GM19452 (cell line): ENCODE measurements around the gene AGXT2.

Source experiments
- ATAC-seq: cut with Tn5 transposase; IDR thresholded peaks from one replicate; pipeline ENCODE4 v1.9.1; 2021; ENCODE audit not compliant: unreplicated experiment

Gene AGXT2, protein sequence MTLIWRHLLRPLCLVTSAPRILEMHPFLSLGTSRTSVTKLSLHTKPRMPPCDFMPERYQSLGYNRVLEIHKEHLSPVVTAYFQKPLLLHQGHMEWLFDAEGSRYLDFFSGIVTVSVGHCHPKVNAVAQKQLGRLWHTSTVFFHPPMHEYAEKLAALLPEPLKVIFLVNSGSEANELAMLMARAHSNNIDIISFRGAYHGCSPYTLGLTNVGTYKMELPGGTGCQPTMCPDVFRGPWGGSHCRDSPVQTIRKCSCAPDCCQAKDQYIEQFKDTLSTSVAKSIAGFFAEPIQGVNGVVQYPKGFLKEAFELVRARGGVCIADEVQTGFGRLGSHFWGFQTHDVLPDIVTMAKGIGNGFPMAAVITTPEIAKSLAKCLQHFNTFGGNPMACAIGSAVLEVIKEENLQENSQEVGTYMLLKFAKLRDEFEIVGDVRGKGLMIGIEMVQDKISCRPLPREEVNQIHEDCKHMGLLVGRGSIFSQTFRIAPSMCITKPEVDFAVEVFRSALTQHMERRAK

DNA sequence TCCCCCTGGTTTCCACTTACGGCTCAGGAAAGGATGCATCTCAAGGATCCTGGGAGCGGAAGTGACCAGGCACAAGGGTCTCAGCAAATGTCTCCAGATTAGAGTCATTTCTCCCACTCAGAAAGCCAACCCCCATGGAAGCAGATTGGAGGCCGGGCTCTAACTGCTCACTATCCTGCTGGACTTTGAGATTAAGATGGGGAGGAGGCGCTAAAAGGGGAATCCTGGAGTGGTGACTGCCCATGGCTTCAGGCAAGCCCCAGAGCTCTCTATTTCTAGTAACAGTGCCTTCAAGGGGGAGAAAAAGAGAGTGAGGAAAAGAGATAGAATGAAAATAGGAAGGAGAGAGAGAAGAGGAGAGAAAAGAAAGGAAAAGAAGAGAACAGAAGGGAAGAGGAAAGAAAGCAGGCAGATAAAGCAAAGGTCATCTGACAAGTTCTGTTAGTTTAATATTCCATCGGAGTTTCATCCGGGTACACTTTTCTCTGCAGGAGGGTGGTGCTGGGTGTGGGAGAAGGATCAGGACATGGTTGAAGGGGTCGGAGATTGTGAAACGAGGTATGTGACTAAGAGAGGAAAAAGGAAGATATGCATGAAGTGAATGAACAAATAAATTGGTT lies at the start of gene AGXT2:
Gene AGXT2 (minus strand): TSS at position 165 of the 620 bp plus-strand sequence. CDS start 57 bp downstream, at position 108.
- ATAC-seq, result no peak

DNA sequence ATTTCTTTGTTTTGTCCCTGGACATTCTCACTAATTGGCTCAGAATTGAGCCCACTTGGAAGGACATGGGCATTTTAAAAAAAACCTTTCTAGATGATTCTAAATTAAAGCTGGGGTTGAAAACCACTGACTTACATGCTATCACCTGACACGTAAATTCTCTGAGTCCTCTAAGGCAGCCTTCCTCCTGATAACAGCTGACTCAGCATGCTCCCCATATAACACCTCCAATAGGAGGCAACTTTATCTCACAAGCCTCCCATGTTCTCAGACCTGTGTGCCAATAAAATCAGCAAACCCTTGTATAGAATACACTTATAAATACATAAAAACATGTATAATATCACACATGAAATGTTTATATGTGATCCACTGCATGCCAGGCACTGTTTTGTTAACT lies 49.2 kb upstream of the AGXT2 start:
- ATAC-seq, result no peak

DNA sequence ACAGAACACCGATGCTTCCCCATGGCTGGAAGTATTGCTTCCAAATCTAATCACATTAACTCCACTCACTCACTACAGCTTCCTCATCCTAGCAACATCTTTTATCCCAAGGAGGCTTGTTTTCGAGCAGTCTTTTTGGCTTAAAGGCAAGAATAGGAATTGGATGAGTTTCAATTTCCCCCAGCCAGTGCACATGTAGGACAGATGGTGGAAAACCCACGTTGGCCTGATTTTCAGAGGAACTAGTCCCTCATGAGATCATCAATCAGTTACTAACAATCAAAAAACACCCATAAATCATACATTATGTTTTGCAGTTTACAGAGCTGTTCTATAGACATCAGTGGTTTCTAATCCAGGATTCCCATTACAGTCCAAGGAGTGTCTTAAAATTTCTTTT lies 48.5 kb upstream of the AGXT2 start:
- ATAC-seq, result no peak

DNA sequence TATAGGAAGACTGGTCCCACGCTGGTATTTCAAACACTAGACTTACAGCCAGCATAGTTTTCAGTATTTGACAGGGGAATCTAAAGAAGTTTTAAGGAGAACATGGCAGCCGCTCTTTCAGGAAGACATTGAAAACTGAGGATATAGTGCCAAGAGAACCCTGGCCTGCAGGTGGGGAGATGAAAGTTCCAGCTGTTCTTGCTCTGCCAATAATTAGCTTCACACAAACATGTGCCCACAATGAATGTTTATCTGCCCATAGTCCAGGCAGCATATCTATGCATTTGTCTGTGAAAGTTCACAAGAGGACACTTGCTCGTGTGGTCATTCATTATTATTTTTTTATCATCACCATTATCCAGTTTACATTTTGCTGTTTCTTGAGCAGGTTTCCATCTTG lies 47.6 kb upstream of the AGXT2 start:
- ATAC-seq, result no peak

DNA sequence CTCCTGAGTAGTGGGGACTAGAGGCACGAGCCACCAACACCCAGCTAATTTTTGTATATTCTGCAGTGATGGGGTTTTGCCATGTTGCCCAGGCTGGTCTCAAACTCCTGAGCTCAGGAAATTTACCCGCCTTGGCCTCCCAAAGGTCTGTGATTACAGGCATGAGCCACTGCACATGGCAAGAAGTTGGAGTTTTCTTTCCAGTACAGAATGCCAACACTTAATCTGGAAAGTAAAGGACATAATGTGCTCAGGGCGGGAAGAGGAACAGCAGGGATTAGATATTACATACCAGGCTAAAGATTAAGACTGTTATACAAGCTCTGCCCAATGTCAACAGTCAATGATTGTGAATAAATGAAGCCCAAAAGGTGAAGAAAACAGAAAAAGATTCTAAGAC lies 47.2 kb upstream of the AGXT2 start:
- no peak for ATAC-seq

DNA sequence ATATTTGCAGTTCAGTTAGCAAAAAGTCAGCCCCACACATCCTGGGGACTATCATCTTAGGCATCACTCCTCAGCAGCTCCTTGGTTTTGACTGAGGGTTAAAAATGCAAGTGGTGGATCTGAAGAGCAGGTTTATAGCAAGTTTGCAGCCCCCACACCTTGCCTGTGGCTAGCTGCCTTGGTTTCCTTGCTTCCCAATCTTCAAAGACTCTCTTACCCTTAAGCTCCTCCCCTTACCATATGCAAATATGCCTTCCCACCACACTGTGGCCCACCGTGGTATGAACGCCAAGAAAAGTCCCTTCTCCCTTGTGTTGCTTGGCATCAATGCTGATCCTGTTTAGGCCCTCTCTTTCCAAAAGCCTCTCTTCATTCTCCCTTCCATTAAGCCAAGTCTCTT lies 45.0 kb upstream of the AGXT2 start:
- ATAC-seq, result no peak

DNA sequence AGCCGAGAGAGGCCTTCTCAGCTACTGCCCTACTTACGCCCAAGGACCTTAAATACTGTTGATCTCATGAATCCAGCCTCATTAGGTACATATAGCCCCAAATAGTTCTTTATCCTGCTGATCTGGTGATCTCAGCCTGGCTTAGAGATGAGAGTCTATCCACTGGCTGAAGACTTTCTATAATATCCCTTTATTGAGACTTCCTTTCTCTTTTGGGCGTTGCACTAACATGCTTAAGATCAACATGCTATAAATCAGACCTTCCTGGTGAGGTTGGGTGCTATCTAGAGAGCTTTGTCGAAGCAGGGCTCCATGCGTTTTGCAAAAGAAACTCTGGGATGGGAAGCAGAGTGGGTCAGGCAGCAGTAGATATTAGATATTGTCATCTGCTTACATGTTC lies 44.0 kb upstream of the AGXT2 start:
- no peak for ATAC-seq

DNA sequence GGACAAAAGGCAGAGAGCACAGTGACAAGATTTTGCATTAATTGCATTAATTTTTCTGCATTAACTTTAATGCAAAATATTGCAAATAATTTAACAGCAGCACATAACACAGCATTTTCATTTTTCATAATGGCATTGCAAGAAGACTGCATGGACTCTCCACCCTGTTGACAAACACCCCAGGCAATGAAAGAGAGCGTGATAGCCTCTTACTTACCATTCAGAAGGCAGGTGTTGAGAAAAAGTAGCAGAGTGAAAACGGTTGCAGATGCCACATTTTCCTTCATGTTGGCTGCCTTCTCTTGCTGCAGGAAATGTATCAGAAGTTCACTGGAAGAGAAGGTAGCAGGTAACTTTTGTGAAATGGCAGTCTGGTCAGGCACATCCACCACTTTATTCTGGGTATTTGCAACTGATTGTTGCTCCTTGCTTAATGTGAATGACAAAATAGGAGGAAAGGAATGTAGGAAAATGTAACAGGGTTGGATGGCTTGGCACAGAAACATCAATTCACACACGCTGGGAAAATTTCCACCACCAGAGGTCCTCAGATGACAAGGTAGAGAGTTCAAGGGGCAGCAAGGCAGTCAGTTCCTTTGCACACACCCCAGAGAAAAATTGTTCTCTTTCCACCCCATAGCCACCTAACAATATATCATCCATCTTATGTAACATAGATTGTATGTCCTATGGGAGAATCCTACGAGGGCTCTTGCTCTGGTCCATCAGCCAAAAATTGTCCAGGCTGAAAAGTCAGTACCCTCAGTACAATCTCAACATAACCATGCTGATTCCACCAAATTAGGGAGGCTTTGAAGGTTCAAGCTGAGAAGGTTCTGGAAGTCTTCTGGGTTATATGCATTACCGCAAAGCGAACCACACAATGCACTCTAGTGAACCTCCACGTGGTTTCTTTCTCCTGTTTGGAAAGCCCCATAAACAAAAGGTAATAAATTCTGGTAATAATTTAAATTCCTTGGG lies 41.9 kb upstream of the AGXT2 start:
- ATAC-seq, result no peak

DNA sequence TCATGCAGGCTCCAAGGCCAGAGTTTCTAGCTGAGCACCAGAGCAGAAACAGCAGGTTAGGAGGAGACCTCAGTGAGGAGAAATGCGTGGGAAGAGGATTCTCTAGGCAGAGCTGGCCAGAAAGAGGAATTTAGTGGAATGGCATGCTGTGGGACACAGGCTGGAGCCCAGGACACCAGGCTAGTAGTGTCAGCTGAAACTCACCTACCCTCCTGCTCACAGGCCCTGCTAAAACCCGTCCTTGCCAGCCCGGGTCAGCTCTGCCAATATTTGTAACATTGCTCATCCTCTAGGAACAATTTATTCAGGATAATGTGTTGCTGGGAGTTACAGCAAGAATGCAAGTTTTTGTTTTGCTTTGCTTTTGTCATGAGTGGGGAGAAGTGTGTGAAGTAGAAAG lies 40.2 kb upstream of the AGXT2 start:
- no peak for ATAC-seq

DNA sequence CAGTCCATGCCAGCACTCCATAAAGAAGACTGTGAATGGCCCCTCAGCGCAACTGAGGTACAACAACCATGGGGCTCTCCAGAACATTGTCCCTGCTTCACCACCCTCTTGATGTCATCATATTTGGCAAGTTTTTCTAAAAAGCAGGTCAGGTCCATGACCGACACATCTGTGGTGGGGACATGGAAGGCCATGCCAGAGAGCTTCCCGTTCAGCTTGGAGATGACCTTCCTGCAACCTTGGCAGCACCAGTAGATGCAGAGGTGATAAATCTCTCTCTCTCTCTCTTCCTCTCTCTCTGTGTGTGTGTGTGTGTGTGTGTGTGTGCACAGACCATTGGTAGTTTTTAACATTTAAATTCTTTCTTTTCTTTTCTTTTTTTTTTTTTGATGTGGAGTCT lies 35.4 kb upstream of the AGXT2 start:
- ATAC-seq, result no peak

DNA sequence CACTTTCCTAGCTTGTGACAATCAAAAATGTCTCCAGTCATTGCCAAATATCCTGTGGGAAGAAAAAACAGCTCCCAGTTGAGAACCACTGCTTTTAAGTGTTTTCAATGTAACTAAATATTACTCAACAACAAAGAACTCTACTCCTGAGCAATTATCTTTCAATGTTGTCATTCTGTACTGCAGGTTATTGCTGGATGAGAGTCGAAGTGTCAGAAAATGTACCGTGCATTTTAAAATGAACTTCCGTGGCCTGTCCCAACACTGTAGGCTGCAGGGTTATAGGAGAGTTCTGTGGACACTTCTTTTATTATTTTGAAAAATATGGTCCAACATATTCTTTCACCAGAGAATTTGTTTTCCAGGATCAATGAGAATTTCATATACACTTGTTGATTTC lies 34.8 kb upstream of the AGXT2 start:
- no peak for ATAC-seq

DNA sequence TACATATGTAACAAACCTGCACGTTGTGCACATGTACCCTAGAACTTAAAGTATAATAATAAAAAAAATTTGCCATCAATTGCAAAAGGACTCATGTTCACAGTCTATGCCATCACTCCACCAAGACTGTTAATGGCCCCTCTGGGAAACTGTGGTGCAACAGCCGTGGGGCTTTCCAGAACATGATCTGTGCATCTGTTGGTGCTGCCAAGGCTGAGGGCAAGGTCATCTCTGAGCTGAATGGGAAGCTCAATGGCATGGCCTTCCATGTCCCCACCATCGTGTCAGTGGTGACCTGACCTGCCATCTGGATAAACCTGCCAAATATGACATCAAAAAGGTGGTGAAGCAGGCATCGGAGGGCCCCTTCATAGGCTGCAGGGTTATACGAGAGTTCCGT lies 33.4 kb upstream of the AGXT2 start:
- no peak for ATAC-seq

DNA sequence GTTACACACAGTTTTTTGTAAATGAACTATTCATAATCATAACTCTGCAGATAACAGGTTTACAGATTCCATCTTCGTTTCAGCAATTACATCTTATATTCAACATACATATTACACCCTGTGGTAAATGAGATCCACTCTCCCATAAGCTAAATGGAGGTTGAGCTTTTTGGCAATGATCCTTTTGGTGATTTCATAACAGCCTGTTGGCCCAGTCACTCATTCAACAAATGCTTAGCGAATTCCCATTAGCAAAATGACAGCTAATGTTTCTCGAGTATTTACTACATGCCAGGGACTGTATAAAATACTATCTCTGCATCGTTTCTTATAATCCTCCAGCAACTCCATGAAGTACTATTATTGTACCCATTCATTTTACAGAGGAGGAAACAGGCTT lies 25.4 kb upstream of the AGXT2 start:
- ATAC-seq, result no peak

DNA sequence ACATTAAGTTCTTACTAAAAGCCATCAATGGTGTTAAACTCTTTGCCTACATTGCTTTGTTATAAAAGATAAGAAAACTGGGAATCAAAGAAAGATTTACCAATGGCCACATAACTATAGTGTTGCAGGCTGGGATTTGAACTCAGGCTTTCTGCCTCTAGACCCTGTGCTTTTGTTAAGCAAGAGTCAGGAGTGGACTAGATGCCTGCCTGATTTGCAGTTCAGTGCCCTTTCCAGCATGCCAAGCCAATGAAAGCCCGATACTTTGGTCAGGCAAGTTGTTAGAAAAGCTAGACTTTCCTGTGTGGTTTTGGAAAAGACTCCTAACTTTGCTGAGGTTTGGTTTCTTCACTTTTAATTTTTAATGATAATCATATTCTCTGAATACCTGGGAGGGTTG lies 21.4 kb upstream of the AGXT2 start:
- ATAC-seq, result no peak

DNA sequence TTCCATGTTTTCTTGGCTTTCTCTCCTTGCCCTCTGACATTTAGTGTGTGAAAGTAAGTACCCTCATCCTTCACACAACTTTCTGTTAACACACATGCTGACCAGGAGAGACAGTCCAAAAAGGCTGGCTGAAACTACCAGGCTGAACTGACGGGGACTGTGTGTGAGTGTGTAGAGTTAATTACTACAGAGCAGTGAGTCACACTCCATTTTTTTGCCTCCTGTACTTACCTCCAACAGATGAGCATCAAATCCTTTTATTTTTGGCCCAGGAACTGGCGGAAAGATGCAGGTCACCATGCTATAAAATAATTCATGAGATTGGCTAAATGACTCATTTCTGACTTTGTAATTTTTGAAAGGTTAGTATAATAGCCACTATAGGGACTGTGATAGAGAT lies 20.2 kb upstream of the AGXT2 start:
- ATAC-seq, result no peak

DNA sequence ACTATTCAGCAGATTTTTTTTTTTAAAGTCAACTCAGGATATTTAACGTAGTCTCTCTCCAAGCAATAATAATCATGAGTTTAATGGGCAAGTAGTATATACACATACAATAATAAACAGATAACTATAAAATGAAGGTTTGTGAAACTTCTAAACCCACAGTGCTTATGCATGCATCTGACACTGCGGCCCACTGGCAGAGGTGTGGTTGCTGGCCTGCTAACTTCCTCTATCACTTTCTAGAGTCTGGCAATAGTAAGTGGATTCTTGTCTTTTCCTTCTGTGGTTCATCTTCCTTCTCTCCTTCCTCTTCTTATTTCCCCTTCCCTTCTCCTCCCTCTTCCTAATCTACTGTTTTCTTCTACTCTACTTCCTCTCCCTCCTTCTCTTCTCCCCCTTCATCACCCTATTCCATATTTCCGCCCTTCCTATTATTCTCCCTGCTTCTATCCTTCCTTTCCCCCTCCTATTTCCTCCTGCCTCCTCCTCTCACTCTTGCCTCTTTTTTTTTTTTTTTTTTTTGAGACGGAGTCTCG lies 18.6 kb upstream of the AGXT2 start:
- peak; percentile 97 for ATAC-seq

DNA sequence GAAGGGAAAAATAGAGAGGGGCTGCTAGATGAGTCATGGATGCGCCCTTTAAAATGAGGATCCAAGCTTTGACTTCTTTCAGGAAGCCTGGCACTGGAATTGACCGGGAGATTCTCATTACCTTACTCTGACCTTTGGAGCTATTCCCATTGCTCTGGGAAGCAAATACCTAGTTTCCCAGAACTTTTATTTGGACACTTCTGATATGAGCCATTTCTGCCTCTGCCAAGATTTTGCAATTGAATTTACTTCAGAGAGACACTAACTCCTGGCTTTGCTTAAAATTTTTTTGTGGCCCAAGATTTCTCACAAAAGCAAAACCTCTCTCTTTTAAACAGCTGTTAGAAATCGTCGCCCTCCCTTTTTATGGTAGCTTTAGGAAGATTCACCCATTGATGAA lies 15.7 kb upstream of the AGXT2 start:
- no peak for ATAC-seq

DNA sequence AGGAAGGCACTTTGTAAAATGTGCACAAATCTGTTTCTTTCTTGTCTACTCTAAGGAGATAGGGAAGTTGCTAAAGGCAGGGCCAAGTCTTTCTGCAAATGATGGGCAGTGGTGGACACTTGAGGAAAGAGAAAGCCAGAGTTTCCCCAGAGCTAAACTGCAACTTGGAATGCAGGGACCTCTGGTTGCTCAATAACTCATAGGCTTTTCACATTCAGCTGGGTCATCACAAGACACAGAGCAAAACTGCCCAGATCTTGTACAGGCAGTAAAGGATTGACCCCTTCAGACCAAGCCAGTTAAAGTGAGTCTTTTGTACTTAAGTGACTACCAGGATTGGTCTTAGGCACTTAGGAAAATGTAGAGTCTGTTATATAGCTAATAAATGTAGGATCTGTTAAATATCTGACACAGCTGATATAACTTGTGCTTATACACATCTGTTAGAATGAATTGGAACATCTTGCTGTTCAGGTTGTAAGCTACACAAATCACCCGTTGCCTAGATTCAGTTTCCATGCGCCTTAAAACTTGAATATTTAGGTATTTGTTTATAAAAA lies 13.5 kb upstream of the AGXT2 start:
- no peak for ATAC-seq

DNA sequence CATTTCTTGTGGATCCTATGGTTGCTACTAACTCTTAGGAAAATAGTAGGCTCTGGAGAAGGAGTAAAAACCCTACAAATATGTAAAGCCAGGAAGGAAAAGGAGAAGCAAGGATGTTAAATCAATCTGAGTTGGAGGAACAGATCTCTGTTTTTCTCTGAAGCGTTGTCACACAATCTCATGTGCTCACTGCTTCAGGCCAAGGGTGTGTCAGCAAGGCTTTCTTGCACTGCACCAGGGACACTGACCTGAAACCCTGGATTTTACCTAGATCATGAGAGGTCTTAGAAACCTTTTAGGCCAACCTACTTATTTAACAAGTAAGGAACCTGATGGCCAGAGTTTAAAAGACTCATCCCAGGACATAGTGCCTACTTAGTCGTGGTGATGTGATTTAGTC lies 12.5 kb upstream of the AGXT2 start:
- no peak for ATAC-seq

DNA sequence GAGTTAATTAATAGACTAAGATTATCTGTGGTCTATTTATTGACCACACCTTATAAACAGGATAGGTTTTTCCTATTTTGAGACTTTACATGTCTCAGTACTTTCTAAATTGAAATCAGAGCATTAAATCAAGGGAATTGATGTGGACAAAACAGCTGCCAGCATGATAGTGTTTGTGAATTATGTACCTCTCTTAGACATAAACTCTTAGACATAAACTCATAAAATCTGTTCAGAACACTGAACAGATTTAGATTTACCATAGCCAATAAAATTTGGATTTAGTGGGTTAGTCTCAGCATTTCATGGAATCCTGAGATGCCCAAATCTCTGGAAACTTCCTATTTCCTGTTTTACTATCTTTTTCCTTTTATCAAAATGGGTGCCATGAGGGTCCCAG lies 11.5 kb upstream of the AGXT2 start:
- ATAC-seq, result no peak

DNA sequence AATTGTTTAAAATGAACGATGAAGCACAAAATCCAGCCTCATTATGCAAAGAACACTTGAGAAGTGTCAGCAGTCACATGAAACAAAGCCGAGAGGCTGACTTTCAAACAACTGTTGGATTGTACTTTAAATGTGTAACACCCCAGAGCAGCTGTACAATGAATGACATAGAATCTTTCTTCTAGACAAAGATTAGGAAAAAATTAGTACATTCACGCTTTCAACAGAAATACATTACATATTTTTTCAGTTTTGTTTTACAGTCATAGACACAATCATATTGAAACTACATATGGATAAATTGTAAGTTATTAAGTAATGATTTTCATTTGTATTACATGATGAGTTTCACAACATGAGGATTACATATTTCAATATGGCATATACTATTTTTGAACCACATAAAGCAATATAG lies 10.6 kb upstream of the AGXT2 start:
- peak; percentile 90 for ATAC-seq
